HG03558 (cell line): ENCODE measurements around the gene VPREB3.

Experiments used
- ATAC-seq: cut with Tn5 transposase; IDR thresholded peaks from one replicate; pipeline ENCODE4 v1.9.1; 2021; ENCODE audit warnings: moderate number of reproducible peaks; ENCODE audit not compliant: unreplicated experiment; ENCODE audit errors: extremely low read depth

VPREB3 gene

DNA sequence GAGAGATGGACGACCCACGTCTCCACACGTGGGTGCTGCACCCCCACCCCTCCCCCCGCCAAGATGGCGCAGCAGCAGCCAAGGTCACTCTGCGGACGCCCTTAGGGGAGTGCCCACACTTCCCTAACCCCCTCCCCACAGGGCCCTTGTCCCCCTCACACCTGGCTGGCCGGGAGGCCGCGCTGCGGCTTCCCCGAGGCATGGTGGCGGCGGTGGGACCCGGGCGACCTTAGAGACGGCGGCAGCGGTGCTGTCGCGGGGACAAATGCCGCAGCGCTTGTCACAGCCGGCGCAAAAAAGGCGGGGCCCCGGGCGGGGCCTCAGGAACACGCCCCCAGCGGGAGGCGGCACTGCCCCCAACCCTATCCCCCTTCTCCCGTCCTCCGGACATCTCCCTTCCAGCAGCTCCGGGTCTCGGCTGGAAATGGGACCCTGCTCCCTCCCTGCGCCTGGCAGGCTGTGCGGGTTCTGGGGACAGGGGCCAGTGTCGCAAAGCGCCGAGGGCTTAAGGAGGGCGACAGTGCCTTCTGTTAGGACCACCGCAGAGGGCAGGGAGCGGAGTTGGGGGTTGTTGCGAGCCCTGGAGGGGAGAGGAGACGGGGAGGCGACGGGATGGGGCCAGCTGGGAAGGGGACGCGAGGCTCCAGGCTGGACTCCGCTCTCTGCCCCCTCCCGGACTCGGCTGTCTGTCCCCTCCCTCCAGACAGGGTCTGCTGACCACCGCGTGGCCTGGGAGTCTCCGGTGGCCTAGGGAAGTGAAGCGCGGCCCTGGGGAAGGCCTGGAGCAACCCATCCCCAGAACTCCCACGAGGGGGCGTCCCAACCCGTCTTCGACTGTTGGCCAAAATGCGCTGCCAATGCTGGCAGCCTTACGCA lies 13.7 kb upstream of the VPREB3 start, which contains the start of gene CHCHD10:
CHCHD10 (minus strand) TSS at position 300 of the 876 bp plus-strand sequence; CDS start at position 202, 98 bp downstream.
- ATAC-seq: no peak

DNA sequence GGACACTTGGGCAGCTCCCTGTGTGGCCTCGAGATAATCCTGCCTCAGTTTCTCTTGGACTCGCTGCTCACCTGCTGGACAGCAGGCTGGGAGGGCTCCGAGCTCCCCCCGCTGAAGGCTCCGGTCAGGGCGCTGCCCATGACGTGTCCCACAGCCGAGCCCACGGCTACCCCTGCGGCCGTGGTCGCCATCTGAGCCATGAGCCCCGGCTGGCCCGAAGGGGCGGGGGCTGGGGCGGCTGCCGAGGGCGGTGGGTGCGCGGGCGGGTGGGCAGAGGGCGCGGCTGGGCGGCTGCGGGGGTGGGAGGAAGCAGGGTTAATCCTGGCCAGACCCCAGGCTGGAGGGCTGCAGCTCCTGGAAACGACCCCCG lies 13.1 kb upstream of the VPREB3 start:
- ATAC-seq: no peak

DNA sequence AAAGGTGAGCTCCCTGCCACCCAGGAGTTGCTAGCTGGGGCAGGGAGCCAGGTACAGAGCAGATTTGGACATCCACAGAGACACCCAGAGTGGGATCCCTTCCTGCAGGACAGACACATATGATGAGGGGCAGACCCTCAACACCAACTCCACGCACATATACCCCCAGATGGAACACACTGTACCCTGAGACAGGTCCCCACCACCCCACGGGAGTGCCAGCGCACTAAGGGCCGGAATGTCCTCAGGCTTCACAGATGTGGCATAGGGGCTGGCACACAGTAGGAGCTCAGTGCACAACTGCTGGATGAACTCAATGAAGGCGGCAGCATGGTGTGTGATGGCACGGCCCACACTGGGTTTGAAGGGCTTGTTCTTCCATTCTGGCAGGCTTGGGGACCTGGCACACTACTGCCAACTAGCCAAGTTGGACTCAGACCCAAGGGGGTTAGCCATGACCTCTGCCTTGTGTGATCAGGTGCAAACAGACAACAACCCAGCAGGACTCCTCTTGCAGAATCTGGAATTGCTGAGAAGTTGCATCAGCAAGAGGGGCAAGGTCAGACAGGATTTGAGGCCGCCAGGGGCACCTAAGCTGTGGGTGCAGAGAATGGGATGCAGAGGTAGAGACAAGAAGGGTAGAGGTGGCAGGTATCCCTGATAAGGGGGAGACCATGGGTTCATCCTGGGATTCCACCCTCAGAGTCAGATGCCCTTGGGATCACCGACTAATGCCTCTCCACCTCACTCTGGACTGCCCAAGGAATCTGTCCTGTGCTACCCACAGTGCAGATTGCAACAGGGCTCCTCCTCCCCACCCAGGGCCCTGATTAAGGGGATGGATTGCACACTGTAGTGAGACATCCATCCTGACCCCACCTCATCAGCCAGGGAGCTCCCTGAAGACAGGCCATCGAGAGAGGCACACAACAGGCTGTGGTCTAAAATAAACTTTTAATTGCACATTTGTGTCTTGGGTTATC lies 11.0 kb upstream of the VPREB3 start:
- no peak for ATAC-seq

DNA sequence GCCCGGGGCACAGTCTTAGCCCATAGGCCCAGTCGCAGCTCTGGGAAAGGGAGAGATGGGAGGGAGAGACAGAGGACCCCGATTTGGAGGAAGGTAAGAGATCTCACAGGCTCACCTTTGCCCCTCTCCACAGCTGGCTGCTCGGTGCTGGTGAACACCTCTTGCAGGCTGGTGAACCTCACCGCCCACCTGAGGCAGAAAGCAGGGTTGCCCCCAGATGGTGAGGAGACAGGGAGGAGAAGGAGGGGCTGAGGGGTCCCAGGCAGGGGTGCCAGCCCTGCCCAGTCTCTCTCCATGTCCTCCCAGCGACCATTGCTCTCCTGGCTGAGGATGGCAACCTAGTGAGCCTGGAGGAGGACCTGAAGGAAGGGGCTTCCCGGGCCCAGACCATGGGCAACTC lies 9.7 kb upstream of the VPREB3 start:
- no peak for ATAC-seq

DNA sequence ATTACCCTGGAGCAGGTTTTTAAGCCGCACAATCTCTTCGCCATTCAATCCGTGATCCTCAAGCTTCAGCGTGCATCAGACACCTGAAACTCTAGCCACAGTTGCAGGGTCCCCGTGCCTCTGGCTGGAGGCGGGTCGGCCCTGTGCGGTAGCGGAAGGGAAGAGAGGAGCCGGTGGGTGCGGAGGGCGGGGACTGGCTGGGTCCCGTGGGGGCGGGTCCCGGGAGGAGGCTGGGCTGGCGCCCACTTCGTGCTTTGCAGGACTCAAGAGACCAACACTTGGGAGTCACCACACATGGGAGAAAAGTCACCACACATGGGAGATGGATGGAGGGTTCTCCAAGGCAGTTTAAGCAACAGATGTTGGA lies 9.3 kb upstream of the VPREB3 start:
- no peak for ATAC-seq

DNA sequence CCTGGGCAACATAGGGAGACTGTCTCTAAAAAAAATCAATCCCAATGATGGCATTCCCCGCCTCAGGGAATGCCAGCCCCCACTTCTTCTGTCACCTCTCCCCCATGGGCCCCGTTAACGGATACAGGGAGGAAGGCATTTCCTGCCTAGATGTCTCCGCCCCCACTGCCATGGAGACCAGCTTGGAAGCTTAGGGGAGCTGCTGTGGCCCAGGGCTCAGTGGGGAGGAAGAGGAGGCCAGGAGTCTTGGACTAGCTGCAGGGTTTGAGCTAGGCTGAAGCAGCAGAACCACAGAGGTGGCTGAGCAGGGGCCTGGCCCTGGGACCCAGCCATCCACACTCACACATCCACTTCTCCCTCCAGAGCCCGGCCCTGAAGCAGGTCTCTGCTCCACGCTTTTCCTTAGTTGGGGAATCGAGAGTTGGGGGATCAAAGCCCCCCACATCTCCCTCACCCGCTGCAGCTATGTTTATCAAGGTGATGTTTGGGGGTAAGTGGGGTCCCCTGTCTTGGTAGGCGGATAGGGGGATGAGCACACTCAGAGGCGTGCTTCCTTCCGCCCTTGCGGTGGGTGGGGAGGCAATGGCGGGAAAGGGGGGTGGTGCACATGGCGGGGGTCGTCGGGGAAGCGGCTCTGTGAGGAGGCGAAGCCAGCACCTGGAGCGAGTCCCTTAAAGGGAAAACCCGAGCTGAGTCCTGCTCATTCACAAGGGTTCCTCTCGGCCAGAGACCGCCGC lies 8.8 kb upstream of the VPREB3 start, which contains the start of gene C22orf15:
C22orf15 (plus strand) TSS at position 149 of the 737 bp plus-strand sequence; CDS start at position 466, 317 bp downstream.
- ATAC-seq: no peak

DNA sequence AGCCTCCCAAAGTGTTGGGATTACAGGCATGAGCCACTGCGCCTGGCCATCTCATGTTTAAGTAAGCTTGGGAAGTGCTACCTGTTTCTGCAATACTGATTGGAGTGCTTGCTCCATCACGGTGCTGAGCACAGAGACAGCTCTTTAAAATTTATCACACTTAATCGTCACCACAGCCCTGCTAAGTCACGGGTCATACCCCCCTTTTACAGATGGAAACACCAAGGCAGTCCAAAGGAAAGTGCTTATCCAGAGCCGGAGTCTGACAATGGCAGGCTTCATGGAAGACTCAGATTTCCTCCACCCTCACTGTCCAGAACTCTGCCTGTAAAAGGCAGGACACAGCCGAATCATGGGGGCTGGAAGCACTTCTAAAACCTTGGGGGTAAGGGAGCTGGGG lies 5.8 kb upstream of the VPREB3 start:
- ATAC-seq: no peak

DNA sequence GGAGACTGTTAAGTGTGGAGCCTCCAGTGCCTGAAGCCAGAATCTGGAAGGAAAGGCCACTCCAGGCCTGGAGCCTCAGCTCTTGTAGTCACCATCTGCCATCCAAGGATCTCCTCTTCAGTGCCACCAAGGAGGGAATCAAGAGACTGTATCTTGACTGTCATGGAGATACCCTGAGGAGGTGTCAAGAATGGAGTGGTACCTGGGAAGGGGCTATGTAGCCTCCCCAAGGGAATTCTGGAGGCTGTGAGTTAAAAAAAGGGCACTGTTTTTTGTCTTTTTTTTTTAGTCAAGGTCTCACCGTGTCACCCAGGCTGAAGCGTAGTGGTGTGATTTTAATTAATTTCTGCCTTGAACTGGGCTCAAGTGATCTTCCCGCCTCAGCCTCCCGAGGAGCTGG lies 5.3 kb upstream of the VPREB3 start:
- no peak for ATAC-seq

DNA sequence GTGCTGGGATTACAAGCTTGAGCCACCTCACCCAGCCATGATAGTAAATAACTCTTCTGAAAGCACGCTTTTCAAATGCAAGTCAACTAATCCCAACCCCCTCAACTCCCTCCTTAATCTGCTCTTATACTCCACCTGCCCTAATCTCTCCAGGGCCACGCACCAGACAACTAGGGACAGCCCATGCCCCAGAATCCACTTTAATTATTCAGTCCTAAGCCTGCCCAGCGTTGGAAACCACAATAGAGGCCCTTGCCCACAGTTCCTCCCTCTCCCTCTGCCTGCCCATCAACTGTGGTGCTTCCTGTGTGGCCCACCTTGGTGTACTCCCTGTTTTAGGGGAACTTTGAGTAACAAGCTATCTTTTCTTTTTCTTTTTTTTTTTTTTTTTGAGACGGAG lies 2.7 kb upstream of the VPREB3 start:
- no peak for ATAC-seq

DNA sequence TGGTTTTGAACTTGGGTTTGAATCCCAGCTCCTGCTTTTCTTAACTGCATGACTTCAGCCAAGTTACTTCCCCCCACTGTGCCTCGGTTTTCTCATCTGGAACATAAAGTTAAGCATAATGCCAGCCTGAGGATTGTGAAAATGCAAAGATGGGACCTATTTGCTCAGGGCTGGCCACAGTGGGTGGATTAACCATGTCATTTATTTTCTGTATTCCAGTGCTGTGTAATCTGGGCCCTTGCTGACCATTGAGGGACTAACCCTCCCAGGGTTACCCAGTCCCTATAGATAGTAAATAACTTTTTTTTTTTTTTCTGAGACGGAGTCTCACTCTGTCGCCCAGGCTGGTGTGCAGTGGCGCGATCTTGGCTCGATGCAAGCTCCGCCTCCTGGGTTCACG lies 1.5 kb upstream of the VPREB3 start:
- no peak for ATAC-seq

DNA sequence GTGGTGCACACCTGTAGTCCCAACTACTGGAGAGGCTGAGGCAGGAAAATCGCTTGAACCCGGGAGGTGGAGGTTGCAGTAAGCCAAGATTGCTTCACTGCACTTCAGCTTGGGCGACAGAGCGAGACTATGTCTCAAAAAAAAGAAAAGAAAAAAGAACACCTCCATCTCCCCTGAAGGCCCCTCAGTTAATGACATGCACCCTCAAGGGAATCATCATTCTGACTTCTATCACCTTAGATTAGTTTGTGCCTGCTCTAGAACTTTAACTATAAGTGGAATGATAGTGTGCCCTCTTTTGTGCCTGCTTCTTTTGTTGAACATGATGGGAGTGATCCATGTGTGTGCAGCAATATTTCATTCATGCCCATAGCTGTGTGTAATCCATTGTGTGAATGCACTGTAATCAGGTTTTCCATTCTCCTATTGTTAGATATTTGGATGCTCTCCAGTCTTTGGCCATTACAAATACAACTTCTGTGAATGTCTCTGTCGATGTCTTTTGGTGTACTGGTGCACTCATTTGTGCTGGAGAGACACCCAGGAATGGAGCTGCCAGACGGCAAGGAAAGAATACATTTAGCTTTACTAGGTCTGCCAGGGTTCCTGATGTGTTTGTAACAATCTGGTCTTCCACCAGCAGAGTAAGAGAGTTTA lies 883 bp upstream of the VPREB3 start:
- no peak for ATAC-seq

DNA sequence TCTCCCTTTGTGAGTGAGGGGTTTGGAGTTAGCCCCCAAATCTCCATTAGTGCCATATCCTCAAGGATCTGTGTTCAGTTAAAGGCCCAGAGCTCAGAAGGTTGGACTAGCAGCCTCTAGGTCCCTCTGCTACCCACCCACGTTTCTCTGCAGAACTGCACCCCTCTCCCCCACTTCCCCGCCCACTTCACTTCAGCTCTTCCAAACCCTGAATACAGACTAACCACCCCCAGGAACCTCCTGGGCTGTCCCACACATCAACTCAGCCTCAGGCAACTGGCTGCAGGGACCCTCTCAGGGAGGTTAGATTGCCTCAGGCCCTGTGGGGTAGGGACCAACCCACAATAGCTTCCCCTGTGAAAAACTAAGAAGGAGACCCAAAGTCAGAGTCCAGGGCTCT lies 840 bp downstream of the VPREB3 start:
- no peak for ATAC-seq

DNA sequence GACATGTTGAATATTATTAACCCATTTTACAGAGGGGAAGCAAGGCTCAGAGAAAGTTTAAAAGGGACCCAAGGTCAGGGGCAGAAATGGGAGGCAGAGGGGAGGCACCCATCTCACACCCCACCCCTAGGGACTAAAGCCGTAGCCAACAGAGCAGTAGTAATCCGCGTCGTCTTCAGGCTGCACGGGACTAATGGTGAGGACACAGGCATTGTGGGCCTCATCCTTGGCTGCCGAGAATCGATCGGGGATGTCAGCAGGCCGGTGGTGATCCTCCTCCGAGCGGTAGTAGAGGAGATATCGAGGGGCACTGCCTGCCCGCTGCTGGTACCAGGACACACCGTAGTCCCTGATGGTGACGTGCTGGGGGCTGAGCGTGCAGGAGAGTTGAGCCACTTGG lies 1.5 kb downstream of the VPREB3 start:
- ATAC-seq: no peak

DNA sequence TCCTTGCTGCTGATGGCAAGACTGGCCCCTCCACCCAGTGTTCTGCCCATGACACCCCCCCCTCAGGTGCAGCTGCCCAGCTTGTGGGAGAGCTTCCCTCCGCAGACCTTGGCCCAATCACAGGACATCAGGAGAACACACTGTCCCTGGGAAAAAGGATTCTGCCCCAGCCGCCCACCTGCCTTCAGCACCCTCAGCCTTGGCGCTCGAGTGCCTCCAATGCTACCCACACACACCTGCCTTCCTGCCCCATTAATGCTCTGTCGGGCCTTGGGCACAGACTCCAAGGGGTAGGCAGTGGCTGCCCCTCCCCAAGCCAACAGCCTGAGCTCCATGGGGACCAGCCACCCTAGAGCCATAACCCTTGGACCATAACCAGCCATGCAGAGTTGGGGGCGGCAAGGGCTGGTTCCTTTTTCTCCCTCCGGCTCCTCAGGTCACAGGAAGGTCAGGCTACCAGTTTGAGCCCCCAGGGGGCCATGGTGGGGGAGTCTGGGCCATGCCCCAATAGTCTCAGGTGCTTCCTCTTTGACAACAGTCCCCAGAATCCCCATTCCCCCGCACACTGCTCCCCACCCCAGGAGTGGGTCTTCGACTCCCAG lies 2.0 kb downstream of the VPREB3 start:
- ATAC-seq: no peak

DNA sequence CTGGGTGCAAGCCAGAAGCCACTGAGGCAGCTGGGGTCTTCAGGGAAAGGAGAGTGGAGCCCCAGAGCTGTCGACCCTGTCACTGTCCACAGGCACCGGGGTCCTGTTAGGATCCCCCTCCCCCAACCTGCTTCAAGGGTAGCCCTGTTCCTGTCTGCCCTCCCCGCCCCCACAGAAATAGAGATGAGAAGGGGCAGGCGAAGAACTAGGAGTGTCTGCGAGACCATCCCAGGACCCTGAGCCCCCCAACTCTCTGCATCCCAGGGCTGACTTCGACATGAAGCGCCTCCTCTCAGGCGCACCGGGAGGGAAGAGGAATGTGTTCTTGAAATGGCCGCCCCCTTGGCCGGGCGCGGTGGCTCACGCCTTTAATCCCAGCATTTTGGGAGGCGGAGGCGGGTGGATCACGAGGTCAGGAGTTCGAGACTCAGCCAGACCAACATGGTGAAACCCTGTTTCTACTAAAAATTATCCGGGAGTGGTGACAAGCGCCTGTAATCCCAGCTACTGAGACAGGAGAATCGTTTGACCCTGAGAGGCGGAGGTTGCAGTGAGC lies 2.7 kb downstream of the VPREB3 start:
- ATAC-seq: no peak

DNA sequence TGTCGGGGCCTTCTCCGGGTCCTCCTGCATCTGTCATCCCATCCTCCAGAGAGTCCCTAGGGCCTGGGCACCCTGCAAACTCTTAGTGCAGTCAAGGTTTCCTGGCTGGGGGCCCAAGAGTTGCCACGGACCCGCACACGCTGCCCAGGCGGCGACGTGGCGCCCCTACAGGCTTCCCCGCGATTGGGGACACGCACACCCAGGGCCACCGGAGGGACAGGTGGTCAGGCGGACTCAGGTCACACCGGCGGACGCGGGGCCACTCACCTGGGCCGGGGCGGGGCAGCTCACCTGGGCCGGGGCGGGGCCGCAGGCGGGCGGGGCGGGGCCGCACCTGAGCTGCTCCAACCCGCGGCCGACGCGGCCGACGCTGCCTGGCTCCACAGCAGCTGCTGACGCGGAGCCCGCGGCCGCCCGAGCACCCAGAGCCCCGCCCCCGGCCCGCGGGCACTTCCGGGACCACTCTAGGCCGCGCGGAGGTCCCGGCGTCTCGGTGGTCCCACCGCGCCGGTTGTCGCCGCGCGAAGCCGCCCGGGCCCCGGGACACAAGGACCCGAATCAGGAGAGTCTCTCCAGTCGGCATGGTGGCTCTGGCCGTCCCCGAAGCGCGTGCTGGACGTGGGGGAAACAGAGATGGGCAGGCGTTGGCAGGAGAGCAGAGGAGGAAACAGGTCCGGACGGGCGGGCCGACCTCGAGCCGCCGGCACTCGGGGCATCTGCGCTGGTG lies 3.3 kb downstream of the VPREB3 start, which contains the start of gene ZNF70:
ZNF70 (minus strand) TSS at position 399 of the 727 bp plus-strand sequence. CDS start 5,972 bp downstream, outside the sequence.
- ATAC-seq: no peak

DNA sequence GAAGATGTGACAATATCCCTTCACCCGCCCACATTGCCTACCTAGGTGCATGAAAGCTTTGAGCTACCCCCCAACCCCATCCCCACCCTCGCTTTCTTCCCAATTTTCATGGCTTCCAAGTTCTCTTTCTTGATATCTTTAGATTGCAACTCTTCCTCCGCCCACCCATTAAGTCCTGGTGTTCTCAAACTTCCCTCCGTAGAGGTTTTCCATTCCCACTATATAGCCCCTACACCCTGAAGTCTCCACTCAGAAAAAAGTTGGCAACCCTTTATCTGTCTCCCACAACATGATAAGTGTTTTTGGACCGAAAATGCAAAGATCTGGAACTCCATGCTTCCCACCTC lies 3.9 kb downstream of the VPREB3 start:
- no peak for ATAC-seq

DNA sequence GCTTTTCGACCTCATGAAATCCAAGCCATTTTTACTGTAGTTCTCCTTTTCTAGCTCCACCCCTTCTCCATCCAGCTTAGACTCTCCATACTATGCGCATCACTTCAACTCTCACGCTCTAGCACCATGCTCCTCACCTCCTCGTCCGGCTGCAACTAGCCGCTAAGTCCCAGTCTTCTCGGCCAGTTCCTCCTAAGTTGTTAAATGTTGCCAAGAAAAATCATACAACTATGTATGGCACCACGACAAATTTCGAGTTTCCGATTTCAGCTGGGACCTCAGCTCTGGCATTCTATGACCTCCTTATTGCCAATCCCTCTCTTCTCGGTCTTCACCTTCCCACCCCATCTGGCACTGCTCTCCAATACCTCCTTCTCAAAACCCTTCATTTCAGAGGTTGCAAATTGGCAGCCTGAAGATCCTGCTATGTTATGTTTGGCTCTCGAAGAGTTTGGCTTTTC lies 4.4 kb downstream of the VPREB3 start:
- no peak for ATAC-seq
